Inflammatory macrophage treated with lipopolysaccharide for 4 hours (primary cell): Measurements from ENCODE around the gene FTSJ3.

Experiments
- DNase-seq: peaks from one replicate; pipeline ENCODE4 v3.0.0-alpha.2; 2020

The FTSJ3 gene

GRCh38 chr17:63785556-63785955, 41.9 kb downstream of the FTSJ3 start:
- DNase-seq, result no peak

- no peak for DNase-seq
These were observed 43.9 kb downstream of the FTSJ3 start for GRCh38 chr17:63783522-63783921.

GRCh38 chr17:63780928-63781327, 46.5 kb downstream of the FTSJ3 start:
- no peak for DNase-seq

- DNase-seq, result no peak
These were observed 47.0 kb downstream of the FTSJ3 start for GRCh38 chr17:63780507-63780906.

- no peak for DNase-seq
These were observed 52.0 kb downstream of the FTSJ3 start for GRCh38 chr17:63775420-63775819.

GRCh38 chr17:63774969-63775265, 52.5 kb downstream of the FTSJ3 start:
- DNase-seq, result peak; percentile 48

GRCh38 chr17:63774141-63774968, 53.1 kb downstream of the FTSJ3 start, which contains the start of gene DDX42:
DDX42 (plus strand) TSS chr17:63774170; CDS start chr17:63787050, 12,880 bp downstream.
- DNase-seq, result no peak

- peak; percentile 99 for DNase-seq
These were observed 54.0 kb downstream of the FTSJ3 start, which contains the start of gene CCDC47 for GRCh38 chr17:63773272-63774140. CCDC47 (minus strand) TSS chr17:63773597; CDS start chr17:63766175, 7,422 bp downstream.

GRCh38 chr17:63772801-63773271, 54.6 kb downstream of the FTSJ3 start:
- DNase-seq, result peak; percentile 33
